ENCODE results near the gene HHATL.

DNA sequence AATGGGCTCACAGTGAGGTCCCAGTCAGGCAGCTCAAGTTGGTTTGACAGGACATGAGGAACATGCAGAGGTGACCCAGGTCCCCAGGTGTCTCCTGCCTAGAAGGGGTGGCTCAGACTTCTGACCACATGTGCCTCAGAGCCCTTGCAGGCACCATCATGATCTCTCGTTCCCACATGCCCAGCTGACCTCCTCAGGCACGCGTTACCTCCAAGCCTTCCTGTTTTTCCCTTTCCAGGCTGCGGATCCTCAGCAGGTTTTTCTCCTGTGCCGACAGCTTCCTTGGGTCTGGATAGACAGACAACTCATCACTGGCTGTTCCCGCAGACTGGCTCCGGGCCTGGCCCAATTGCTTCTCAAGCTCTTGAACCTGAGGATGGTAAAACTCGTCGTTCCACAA, 40.1 kb upstream of the HHATL start:
- TF ChIP-seq, protein P1, sequence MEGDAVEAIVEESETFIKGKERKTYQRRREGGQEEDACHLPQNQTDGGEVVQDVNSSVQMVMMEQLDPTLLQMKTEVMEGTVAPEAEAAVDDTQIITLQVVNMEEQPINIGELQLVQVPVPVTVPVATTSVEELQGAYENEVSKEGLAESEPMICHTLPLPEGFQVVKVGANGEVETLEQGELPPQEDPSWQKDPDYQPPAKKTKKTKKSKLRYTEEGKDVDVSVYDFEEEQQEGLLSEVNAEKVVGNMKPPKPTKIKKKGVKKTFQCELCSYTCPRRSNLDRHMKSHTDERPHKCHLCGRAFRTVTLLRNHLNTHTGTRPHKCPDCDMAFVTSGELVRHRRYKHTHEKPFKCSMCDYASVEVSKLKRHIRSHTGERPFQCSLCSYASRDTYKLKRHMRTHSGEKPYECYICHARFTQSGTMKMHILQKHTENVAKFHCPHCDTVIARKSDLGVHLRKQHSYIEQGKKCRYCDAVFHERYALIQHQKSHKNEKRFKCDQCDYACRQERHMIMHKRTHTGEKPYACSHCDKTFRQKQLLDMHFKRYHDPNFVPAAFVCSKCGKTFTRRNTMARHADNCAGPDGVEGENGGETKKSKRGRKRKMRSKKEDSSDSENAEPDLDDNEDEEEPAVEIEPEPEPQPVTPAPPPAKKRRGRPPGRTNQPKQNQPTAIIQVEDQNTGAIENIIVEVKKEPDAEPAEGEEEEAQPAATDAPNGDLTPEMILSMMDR (IDR thresholded peaks at IDR 0.05): no peak
- TF ChIP-seq EP300 (IDR thresholded peaks at IDR 0.05): no peak
